Hepatocyte (in vitro differentiated cells): Measurements from ENCODE around the gene DNAH11. TPM values are rescaled to one million over a fixed set of nuclear protein-coding genes. Genes with fewer than 3 reads are reported as not detected.
"Not testable (repeated sequence)": the region's sequence is repeated elsewhere in the genome, so short reads cannot be mapped to it uniquely, and the experiment has no call there.

ENCODE experiments used
- DNase-seq: peaks from one replicate; pipeline ENCODE4 v3.0.0-alpha.2; 2016; ENCODE audit warnings: low spot score
- H2AFZ ChIP-seq: fragments of 200-600 bp; sonication (generic); 2 replicates; pipeline ENCODE4 v1.6.0; 2016; ENCODE audit warnings: antibody characterized with exemption, mild to moderate bottlenecking
- H3K27ac ChIP-seq: fragments of 200-600 bp; sonication (generic); 2 replicates; pipeline ENCODE4 v1.5.1; 2016; ENCODE audit warnings: mild to moderate bottlenecking
- H3K27me3 ChIP-seq: fragments of 200-600 bp; sonication (generic); 2 replicates; pipeline ENCODE4 v1.6.1; 2016
- H3K36me3 ChIP-seq: fragments of 200-600 bp; sonication (generic); replicated peaks from 2 replicates; pipeline ENCODE4 v1.5.1; 2016; ENCODE audit warnings: low read depth; ENCODE audit not compliant: insufficient read depth
- H3K4me1 ChIP-seq: fragments of 200-600 bp; sonication (generic); 2 replicates; pipeline ENCODE4 v1.5.1; 2016; ENCODE audit warnings: mild to moderate bottlenecking, moderate library complexity; ENCODE audit not compliant: insufficient read depth
- H3K4me2 ChIP-seq: fragments of 200-600 bp; sonication (generic); 2 replicates; pipeline ENCODE4 v1.6.0; 2016
- H3K4me3 ChIP-seq: fragments of 200-600 bp; sonication (generic); 2 replicates; pipeline ENCODE4 v1.5.1; 2016; ENCODE audit warnings: mild to moderate bottlenecking
- H3K79me2 ChIP-seq: fragments of 200-600 bp; sonication (generic); 2 replicates; pipeline ENCODE4 v1.6.0; 2017; ENCODE audit warnings: mild to moderate bottlenecking
- H3K9me2 ChIP-seq: fragments of 200-600 bp; sonication (generic); replicated peaks from 2 replicates; pipeline ENCODE4 v1.6.0; 2017; ENCODE audit warnings: mild to moderate bottlenecking; ENCODE audit not compliant: insufficient read depth
- H3K9me3 ChIP-seq: fragments of 200-600 bp; sonication (generic); 2 replicates; pipeline ENCODE4 v1.5.1; 2016; ENCODE audit warnings: low read depth, mild to moderate bottlenecking
- H4K20me1 ChIP-seq: fragments of 200-600 bp; sonication (generic); 2 replicates; pipeline ENCODE4 v1.6.0; 2016; ENCODE audit warnings: mild to moderate bottlenecking; ENCODE audit not compliant: insufficient read depth, poor library complexity, severe bottlenecking
- EZH2 ChIP-seq: fragments of 200-600 bp; sonication (generic); IDR thresholded peaks from 2 replicates; pipeline ENCODE4 v1.6.1; 2016; ENCODE audit warnings: antibody characterized with exemption, mild to moderate bottlenecking, borderline replicate concordance
- EZH2phosphoT487 ChIP-seq: fragments of 200-600 bp; sonication (generic); IDR thresholded peaks from one replicate; pipeline ENCODE4 v1.6.1; 2018; ENCODE audit warnings: antibody characterized with exemption, mild to moderate bottlenecking, low read depth, moderate library complexity; ENCODE audit not compliant: unreplicated experiment, severe bottlenecking
- WGBS: methylation state at CpG from one replicate; pipeline ENCODE4 v1.1.6; 2016; ENCODE audit warnings: low lambda C conversion rate; ENCODE audit errors: missing lambda C conversion rate; 5-methylcytosine and 5-hydroxymethylcytosine counted together
- polyA plus RNA-seq: library from polyadenylated mRNA; unstranded; fragments of >200 nt; fragmentation: Nextera tagmentation; extraction: Ambion mirVana; gene quantifications from 2 replicates; pipeline ENCODE4 v1.2.1, GENCODE V29; 2016
- total RNA-seq: library from RNA; depleted of rRNA; stranded (reverse); fragments of >200 nt; gene quantifications from 2 replicates; pipeline ENCODE4 v1.2.3, GENCODE V29; 2014
- TF ChIP-seq, protein P1 (sequence below): fragments of 200-600 bp; sonication (generic); IDR thresholded peaks from 2 replicates; pipeline ENCODE4 v1.5.1; 2016; ENCODE audit warnings: antibody characterized with exemption, mild to moderate bottlenecking; ENCODE audit not compliant: poor library complexity

DNAH11 gene
- total and polyA plus RNA-seq, 2 experiments from 2014 or later: 0.43 to 1.3 TPM

DNA sequence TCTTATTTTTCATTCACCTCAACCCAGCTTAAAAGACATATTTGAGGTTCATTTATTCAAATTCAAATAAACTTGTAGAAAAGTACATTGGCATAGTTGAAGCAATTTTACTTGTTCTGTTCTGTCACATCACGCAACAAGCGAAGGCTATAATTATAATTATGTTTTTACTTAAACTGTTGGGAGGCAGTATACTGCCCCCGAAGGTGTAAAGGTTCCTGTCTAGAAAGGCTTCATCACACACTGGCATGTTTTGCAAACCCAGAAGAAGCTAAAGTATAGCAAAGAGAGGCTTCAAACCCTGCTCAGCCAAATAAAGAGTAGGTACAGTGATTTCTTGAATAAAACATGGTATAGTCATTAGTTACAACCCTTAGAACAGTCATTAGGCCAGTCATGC, 340.2 kb downstream of the DNAH11 start:
- WGBS: 89% methylated on average over 3 of the region's 3 CpGs
- Histone ChIP-seq H4K20me1 (no peaks in the 10 kb centered on the region), H3K27me3 (no peaks in the 10 kb centered on the region), H3K4me2 (no peak overlapping the region), H2AFZ (no peak overlapping the region), H3K79me2 (no peaks in the 10 kb centered on the region), H3K9me3 (no peaks in the 10 kb centered on the region), H3K27ac (no peak overlapping the region), H3K9me2 (no peaks in the 10 kb centered on the region), H3K4me1 (no peaks in the 10 kb centered on the region), H3K4me3 (no peak overlapping the region), H3K36me3 (no peaks in the 10 kb centered on the region)
- no peak for DNase-seq
- TF ChIP-seq EZH2phosphoT487: no peak
- TF ChIP-seq EZH2: no peak
- TF ChIP-seq, protein P1, sequence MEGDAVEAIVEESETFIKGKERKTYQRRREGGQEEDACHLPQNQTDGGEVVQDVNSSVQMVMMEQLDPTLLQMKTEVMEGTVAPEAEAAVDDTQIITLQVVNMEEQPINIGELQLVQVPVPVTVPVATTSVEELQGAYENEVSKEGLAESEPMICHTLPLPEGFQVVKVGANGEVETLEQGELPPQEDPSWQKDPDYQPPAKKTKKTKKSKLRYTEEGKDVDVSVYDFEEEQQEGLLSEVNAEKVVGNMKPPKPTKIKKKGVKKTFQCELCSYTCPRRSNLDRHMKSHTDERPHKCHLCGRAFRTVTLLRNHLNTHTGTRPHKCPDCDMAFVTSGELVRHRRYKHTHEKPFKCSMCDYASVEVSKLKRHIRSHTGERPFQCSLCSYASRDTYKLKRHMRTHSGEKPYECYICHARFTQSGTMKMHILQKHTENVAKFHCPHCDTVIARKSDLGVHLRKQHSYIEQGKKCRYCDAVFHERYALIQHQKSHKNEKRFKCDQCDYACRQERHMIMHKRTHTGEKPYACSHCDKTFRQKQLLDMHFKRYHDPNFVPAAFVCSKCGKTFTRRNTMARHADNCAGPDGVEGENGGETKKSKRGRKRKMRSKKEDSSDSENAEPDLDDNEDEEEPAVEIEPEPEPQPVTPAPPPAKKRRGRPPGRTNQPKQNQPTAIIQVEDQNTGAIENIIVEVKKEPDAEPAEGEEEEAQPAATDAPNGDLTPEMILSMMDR: no peak

DNA sequence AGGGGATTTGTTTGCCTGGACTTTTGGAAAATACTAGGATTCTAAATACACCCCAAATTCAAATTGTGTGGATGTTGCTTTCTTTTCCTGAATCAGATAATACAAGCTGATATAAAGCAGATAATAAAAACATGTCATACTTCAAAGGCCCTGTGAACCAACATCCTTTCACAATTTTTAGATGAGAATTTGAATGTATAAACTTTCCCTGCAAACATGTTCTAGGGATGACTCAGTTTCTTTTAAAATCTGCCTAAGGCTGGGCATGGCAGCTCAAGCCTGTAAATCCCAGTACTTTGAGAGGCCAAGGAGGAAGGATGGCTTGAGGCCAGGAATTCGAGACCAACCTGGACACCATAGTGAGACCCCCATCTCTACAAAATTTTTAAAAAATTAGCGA, 340.7 kb downstream of the DNAH11 start:
- not testable (repeated sequence) for H2AFZ ChIP-seq, H3K4me3 ChIP-seq, H3K4me1 ChIP-seq, H3K9me2 ChIP-seq, H3K36me3 ChIP-seq, H3K27ac ChIP-seq, DNase-seq, H4K20me1 ChIP-seq, H3K79me2 ChIP-seq, H3K9me3 ChIP-seq, H3K4me2 ChIP-seq, H3K27me3 ChIP-seq
- 98% methylated on average over 2 of the region's 2 CpGs for WGBS

DNA sequence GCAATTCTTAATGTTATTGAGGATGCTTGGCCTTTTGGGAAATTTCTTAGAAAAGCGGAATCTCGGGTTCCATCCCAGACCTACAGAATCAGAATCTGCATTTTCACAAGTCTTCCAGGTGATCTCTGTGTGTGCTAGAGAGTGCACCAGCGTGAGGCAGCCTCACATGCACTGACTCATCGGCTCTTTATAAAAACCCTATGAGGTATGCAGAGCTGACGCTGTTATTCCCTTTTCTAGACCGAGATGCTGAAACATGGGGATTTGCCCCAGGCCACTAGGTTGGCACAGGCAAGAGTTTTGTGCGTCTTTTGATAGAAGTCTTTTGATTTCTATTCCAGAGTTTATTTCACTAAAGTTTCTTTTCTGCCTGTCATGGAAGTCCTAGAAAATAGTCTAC, 341.7 kb downstream of the DNAH11 start:
- TF ChIP-seq EZH2: no peak
- TF ChIP-seq EZH2phosphoT487: no peak
- TF ChIP-seq, protein P1: no peak
- Histone ChIP-seq H3K9me2 (no peaks in the 10 kb centered on the region), H3K4me2 (no peak overlapping the region), H3K9me3 (no peaks in the 10 kb centered on the region), H3K4me3 (no peak overlapping the region), H4K20me1 (no peaks in the 10 kb centered on the region), H3K27ac (no peak overlapping the region), H3K27me3 (no peaks in the 10 kb centered on the region), H2AFZ (no peak overlapping the region), H3K4me1 (no peaks in the 10 kb centered on the region), H3K79me2 (no peaks in the 10 kb centered on the region), H3K36me3 (no peaks in the 10 kb centered on the region)
- DNase-seq: no peak
- WGBS: 92% methylated on average over 7 of the region's 7 CpGs

DNA sequence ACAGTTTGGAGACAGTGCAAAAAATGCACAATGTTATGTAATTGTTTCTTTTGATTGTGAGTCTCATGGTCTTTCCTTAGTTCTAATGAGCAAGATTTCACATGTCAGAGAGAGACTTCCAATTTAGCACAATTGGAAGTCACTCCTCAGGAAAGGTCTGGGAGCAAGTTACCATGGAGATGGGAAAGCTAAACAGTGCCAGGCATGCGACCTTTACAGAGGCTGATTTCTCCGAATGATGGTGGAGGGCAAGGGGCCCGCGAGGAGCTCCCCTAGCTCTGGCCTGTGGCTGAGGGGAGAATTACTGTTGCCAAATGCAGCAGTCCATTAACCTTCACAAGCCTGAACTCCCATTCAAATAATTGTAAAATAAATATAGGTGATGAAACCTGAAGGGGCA, 343.6 kb downstream of the DNAH11 start:
- TF ChIP-seq EZH2phosphoT487: no peak
- TF ChIP-seq EZH2: no peak
- TF ChIP-seq, protein P1: no peak
- Histone ChIP-seq H3K4me1 (no peaks in the 10 kb centered on the region), H3K9me3 (no peaks in the 10 kb centered on the region), H3K27ac (no peak overlapping the region), H3K4me3 (no peak overlapping the region), H3K4me2 (no peak overlapping the region), H3K36me3 (no peaks in the 10 kb centered on the region), H2AFZ (no peak overlapping the region), H3K79me2 (no peaks in the 10 kb centered on the region), H3K9me2 (no peaks in the 10 kb centered on the region), H3K27me3 (no peaks in the 10 kb centered on the region), H4K20me1 (no peaks in the 10 kb centered on the region)
- WGBS: 56% methylated on average over 4 of the region's 4 CpGs
- no peak for DNase-seq
